HepG2 (cell line): ENCODE data around the gene DNAJC12. TPM values are rescaled to one million over a fixed set of nuclear protein-coding genes. Genes with fewer than 3 reads are reported as not detected.

Source experiments
- CHCHD3 ChIP-seq: sonication (generic); formaldehyde crosslinking; IDR thresholded peaks from 2 replicates; pipeline ENCODE4 v1.8.0; 2022; ENCODE audit warnings: mild to moderate bottlenecking, missing genetic modification reagents, moderate library complexity
- FOSL2 ChIP-seq: sonication (generic); formaldehyde crosslinking; IDR thresholded peaks from 2 replicates; pipeline ENCODE4 v1.4.0; 2020; ENCODE audit warnings: missing genetic modification reagents
- KLF13 ChIP-seq: sonication (generic); formaldehyde crosslinking; IDR thresholded peaks from 2 replicates; pipeline ENCODE4 v1.4.0; 2020; ENCODE audit warnings: mild to moderate bottlenecking, missing genetic modification reagents
- KLF15 ChIP-seq: sonication (generic); formaldehyde crosslinking; IDR thresholded peaks from 2 replicates; pipeline ENCODE4 v1.8.1; 2023; ENCODE audit warnings: borderline replicate concordance, mild to moderate bottlenecking, inconsistent platforms, missing genetic modification reagents, mixed read lengths
- MXD4 ChIP-seq: IDR thresholded peaks from 2 replicates; pipeline ENCODE4 v1.6.1; 2016; ENCODE audit warnings: mild to moderate bottlenecking, missing biosample characterization, missing genetic modification reagents
- ZNF160 ChIP-seq: sonication (generic); formaldehyde crosslinking; IDR thresholded peaks from 2 replicates; pipeline ENCODE4 v1.8.0; 2022; ENCODE audit warnings: mild to moderate bottlenecking, inconsistent platforms, missing genetic modification reagents
- ZNF501 ChIP-seq: sonication (generic); formaldehyde crosslinking; IDR thresholded peaks from 2 replicates; pipeline ENCODE4 v1.5.1; 2020; ENCODE audit warnings: mild to moderate bottlenecking, moderate library complexity, missing genetic modification reagents
- ZNF547 ChIP-seq: sonication (generic); formaldehyde crosslinking; IDR thresholded peaks from 2 replicates; pipeline ENCODE4 v1.5.1; 2020; ENCODE audit warnings: mild to moderate bottlenecking, missing genetic modification reagents
- polyA plus RNA-seq, 8 experiments: library from polyadenylated mRNA; depleted of rRNA in 3 of 8; stranded (reverse) in 7 of 8; unstranded in 1 of 8; fragments of >200 nt; fragmentation: Illumina TruSeq in 4 of 8; extraction: Trizol in 4 of 8; gene quantifications; 2 replicates each; pipeline versions ENCODE4 v1.2.1 to v1.2.3, GENCODE V29; 2011 to 2016; ENCODE audit warnings: low read depth in 4 of 8, missing spikeins in 1 of 8, mixed read lengths in 1 of 8; ENCODE audit not compliant: insufficient read depth in 1 of 8
- total RNA-seq, 5 experiments: library from RNA; depleted of rRNA; stranded (reverse); fragments of >200 nt; fragmentation: Illumina TruSeq; extraction: Trizol; gene quantifications; 2 replicates each; pipeline ENCODE4 v1.2.3, GENCODE V29; 2016; ENCODE audit warnings: low read depth in 1 of 5
- TF ChIP-seq, protein P1 (sequence below): sonication (generic); formaldehyde crosslinking; IDR thresholded peaks from 2 replicates; pipeline ENCODE4 v1.4.0; 2020; ENCODE audit warnings: mild to moderate bottlenecking, missing genetic modification reagents
- TF ChIP-seq, protein P2 (sequence below): sonication (generic); formaldehyde crosslinking; IDR thresholded peaks from 2 replicates; pipeline ENCODE4 v1.8.1; 2022; ENCODE audit warnings: mild to moderate bottlenecking, missing genetic modification reagents
- TF ChIP-seq, protein P3 (sequence below): sonication (generic); formaldehyde crosslinking; IDR thresholded peaks from 2 replicates; pipeline ENCODE4 v1.4.0; 2020; ENCODE audit warnings: mild to moderate bottlenecking, low read depth, missing genetic modification reagents
- TF ChIP-seq, protein P4 (sequence below): sonication (generic); formaldehyde crosslinking; IDR thresholded peaks from 2 replicates; pipeline ENCODE4 v1.4.0; 2020; ENCODE audit warnings: missing genetic modification reagents
- TF ChIP-seq, protein P5 (sequence below): IDR thresholded peaks from 2 replicates; pipeline ENCODE4 v1.6.1; 2016; ENCODE audit warnings: control low read depth
- TF ChIP-seq, protein P6 (sequence below): sonication (generic); formaldehyde crosslinking; IDR thresholded peaks from 2 replicates; pipeline ENCODE4 v1.5.0; 2020; ENCODE audit warnings: mild to moderate bottlenecking, missing genetic modification reagents, borderline replicate concordance

DNAJC12 gene
- total and polyA plus RNA-seq, 2 of the 13 experiments (the other 11 are each of a cell fraction or from before 2014, with no cell fraction given), result 11.6 to 43.9 TPM

DNA sequence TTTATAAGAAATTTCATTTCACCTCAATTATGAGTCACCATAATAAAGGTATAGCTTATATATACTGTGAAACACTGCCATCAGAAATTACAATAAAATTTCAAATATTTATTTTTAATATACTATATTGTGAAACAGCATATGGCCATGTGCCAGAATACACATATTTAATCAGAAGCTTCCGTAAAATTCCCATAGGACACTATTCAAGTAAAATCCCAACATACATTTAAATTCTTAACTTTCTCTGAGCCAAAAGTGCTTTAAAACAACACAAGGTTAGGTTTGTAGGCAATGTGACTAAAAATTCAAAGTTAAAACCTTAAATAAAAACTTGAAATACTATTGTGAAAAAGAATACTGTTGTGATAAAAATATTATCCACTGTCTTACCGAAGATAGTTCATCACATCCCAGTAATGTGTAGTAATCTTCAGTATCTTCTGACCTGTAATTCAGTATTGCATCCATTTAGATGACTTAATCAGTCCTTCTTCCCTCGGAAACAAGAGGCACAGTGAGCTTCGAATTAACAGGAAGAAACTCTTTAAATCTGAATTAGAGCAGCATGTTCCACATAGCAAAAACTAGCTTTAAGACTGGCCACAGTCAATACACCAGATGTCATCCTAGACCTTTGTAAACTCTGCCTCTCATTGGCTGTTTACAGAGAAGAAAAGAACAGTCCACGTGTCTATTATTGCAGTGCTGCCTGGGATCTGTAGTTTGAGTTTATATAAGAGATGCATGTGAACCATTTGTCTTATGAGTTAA is at the start of gene DNAJC12 (continued):
- TF ChIP-seq CHCHD3 (CRISPR knock-in tag), result no peak
- TF ChIP-seq KLF15 (CRISPR knock-in tag), result no peak
- TF ChIP-seq, protein P1, sequence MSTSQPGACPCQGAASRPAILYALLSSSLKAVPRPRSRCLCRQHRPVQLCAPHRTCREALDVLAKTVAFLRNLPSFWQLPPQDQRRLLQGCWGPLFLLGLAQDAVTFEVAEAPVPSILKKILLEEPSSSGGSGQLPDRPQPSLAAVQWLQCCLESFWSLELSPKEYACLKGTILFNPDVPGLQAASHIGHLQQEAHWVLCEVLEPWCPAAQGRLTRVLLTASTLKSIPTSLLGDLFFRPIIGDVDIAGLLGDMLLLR (CRISPR knock-in tag), result no peak
- no peak for TF ChIP-seq ZNF501 (CRISPR knock-in tag)
- TF ChIP-seq KLF13 (CRISPR knock-in tag), result no peak
- TF ChIP-seq, protein P2, sequence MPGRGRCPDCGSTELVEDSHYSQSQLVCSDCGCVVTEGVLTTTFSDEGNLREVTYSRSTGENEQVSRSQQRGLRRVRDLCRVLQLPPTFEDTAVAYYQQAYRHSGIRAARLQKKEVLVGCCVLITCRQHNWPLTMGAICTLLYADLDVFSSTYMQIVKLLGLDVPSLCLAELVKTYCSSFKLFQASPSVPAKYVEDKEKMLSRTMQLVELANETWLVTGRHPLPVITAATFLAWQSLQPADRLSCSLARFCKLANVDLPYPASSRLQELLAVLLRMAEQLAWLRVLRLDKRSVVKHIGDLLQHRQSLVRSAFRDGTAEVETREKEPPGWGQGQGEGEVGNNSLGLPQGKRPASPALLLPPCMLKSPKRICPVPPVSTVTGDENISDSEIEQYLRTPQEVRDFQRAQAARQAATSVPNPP, result no peak
- no peak for TF ChIP-seq FOSL2
- TF ChIP-seq, protein P3, sequence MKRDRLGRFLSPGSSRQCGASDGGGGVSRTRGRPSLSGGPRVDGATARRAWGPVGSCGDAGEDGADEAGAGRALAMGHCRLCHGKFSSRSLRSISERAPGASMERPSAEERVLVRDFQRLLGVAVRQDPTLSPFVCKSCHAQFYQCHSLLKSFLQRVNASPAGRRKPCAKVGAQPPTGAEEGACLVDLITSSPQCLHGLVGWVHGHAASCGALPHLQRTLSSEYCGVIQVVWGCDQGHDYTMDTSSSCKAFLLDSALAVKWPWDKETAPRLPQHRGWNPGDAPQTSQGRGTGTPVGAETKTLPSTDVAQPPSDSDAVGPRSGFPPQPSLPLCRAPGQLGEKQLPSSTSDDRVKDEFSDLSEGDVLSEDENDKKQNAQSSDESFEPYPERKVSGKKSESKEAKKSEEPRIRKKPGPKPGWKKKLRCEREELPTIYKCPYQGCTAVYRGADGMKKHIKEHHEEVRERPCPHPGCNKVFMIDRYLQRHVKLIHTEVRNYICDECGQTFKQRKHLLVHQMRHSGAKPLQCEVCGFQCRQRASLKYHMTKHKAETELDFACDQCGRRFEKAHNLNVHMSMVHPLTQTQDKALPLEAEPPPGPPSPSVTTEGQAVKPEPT (CRISPR knock-in tag), result no peak
- TF ChIP-seq ZNF547 (CRISPR knock-in tag), result no peak
- TF ChIP-seq, protein P4, sequence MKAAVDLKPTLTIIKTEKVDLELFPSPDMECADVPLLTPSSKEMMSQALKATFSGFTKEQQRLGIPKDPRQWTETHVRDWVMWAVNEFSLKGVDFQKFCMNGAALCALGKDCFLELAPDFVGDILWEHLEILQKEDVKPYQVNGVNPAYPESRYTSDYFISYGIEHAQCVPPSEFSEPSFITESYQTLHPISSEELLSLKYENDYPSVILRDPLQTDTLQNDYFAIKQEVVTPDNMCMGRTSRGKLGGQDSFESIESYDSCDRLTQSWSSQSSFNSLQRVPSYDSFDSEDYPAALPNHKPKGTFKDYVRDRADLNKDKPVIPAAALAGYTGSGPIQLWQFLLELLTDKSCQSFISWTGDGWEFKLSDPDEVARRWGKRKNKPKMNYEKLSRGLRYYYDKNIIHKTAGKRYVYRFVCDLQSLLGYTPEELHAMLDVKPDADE, result no peak
- 0 out of 2 replicates have a peak, but pooled peaks have one; percentile 46 for TF ChIP-seq MXD4 (CRISPR knock-in tag)
- TF ChIP-seq, protein P5, sequence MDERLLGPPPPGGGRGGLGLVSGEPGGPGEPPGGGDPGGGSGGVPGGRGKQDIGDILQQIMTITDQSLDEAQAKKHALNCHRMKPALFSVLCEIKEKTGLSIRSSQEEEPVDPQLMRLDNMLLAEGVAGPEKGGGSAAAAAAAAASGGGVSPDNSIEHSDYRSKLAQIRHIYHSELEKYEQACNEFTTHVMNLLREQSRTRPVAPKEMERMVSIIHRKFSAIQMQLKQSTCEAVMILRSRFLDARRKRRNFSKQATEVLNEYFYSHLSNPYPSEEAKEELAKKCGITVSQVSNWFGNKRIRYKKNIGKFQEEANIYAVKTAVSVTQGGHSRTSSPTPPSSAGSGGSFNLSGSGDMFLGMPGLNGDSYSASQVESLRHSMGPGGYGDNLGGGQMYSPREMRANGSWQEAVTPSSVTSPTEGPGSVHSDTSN (CRISPR knock-in tag), result no peak
- TF ChIP-seq ZNF160 (CRISPR knock-in tag), result no peak
- TF ChIP-seq, protein P6, sequence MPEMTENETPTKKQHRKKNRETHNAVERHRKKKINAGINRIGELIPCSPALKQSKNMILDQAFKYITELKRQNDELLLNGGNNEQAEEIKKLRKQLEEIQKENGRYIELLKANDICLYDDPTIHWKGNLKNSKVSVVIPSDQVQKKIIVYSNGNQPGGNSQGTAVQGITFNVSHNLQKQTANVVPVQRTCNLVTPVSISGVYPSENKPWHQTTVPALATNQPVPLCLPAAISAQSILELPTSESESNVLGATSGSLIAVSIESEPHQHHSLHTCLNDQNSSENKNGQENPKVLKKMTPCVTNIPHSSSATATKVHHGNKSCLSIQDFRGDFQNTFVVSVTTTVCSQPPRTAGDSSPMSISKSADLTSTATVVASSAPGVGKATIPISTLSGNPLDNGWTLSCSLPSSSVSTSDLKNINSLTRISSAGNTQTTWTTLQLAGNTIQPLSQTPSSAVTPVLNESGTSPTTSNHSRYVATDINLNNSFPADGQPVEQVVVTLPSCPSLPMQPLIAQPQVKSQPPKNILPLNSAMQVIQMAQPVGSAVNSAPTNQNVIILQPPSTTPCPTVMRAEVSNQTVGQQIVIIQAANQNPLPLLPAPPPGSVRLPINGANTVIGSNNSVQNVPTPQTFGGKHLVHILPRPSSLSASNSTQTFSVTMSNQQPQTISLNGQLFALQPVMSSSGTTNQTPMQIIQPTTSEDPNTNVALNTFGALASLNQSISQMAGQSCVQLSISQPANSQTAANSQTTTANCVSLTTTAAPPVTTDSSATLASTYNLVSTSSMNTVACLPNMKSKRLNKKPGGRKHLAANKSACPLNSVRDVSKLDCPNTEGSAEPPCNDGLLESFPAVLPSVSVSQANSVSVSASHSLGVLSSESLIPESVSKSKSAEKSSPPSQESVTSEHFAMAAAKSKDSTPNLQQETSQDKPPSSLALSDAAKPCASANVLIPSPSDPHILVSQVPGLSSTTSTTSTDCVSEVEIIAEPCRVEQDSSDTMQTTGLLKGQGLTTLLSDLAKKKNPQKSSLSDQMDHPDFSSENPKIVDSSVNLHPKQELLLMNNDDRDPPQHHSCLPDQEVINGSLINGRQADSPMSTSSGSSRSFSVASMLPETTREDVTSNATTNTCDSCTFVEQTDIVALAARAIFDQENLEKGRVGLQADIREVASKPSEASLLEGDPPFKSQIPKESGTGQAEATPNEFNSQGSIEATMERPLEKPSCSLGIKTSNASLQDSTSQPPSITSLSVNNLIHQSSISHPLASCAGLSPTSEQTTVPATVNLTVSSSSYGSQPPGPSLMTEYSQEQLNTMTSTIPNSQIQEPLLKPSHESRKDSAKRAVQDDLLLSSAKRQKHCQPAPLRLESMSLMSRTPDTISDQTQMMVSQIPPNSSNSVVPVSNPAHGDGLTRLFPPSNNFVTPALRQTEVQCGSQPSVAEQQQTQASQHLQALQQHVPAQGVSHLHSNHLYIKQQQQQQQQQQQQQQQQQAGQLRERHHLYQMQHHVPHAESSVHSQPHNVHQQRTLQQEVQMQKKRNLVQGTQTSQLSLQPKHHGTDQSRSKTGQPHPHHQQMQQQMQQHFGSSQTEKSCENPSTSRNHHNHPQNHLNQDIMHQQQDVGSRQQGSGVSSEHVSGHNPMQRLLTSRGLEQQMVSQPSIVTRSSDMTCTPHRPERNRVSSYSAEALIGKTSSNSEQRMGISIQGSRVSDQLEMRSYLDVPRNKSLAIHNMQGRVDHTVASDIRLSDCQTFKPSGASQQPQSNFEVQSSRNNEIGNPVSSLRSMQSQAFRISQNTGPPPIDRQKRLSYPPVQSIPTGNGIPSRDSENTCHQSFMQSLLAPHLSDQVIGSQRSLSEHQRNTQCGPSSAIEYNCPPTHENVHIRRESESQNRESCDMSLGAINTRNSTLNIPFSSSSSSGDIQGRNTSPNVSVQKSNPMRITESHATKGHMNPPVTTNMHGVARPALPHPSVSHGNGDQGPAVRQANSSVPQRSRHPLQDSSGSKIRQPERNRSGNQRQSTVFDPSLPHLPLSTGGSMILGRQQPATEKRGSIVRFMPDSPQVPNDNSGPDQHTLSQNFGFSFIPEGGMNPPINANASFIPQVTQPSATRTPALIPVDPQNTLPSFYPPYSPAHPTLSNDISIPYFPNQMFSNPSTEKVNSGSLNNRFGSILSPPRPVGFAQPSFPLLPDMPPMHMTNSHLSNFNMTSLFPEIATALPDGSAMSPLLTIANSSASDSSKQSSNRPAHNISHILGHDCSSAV, result no peak
